Kidney epithelial cell (primary cell): ENCODE data around the gene SPEF1. TPM values are rescaled to one million over a fixed set of nuclear protein-coding genes. Genes with fewer than 3 reads are reported as not detected.

Experiments
- DNase-seq: peaks from one replicate; pipeline ENCODE4 v3.0.0-alpha.2; 2010; ENCODE audit warnings: low read depth
- H3K27me3 ChIP-seq: 2 replicates; pipeline ENCODE4 v1.6.0; 2011; ENCODE audit warnings: low read length; ENCODE audit not compliant: control insufficient read depth, insufficient read depth
- H3K36me3 ChIP-seq: 2 replicates; pipeline ENCODE4 v1.5.1; 2011; ENCODE audit warnings: low read length; ENCODE audit not compliant: control insufficient read depth, insufficient read depth
- H3K4me3 ChIP-seq: 2 replicates; pipeline ENCODE4 v1.5.1; 2011; ENCODE audit warnings: low read depth, mild to moderate bottlenecking, control low read depth, low read length
- CTCF ChIP-seq: IDR thresholded peaks from 2 replicates; pipeline ENCODE4 v1.5.1; 2011; ENCODE audit warnings: mild to moderate bottlenecking, moderate library complexity, low read length, control low read depth, inconsistent platforms; ENCODE audit not compliant: insufficient read depth, poor library complexity, severe bottlenecking
- total RNA-seq: library from RNA; depleted of rRNA; stranded (reverse); fragments of >200 nt; gene quantifications from 2 replicates; pipeline ENCODE4 v1.2.3, GENCODE V29; 2015

Gene SPEF1
- total RNA-seq, 1 donor from 2014 or later: not detected

- H3K36me3 ChIP-seq: no peaks in the 10 kb centered on the region
- TF ChIP-seq CTCF: no peak
- no peaks in the 10 kb centered on the region for H3K27me3 ChIP-seq
- peak overlapping the region; percentile 63 for H3K4me3 ChIP-seq
- DNase-seq: no peak
Measured at GRCh38 chr20:3786126-3786484, 4.9 kb upstream of the SPEF1 start.

- Histone ChIP-seq H3K4me3 (peak overlapping the region; percentile 63), H3K36me3 (no peaks in the 10 kb centered on the region), H3K27me3 (no peaks in the 10 kb centered on the region)
- no peak for TF ChIP-seq CTCF
- no peak for DNase-seq
Measured at GRCh38 chr20:3785240-3786125, 4.2 kb upstream of the SPEF1 start.

GRCh38 chr20:3784863-3785239 lies 3.6 kb upstream of the SPEF1 start:
- H3K4me3 ChIP-seq: no peak overlapping the region
- TF ChIP-seq CTCF: no peak
- no peaks in the 10 kb centered on the region for H3K36me3 ChIP-seq
- no peaks in the 10 kb centered on the region for H3K27me3 ChIP-seq
- DNase-seq: no peak

GRCh38 chr20:3784216-3784853 lies 3.1 kb upstream of the SPEF1 start:
- H3K27me3 ChIP-seq: peaks cover 2% of the 10 kb centered on the region
- no peaks in the 10 kb centered on the region for H3K36me3 ChIP-seq
- no peak overlapping the region for H3K4me3 ChIP-seq
- no peak for TF ChIP-seq CTCF
- no peak for DNase-seq

GRCh38 chr20:3783511-3784195 lies 2.4 kb upstream of the SPEF1 start:
- Histone ChIP-seq H3K4me3 (no peak overlapping the region), H3K36me3 (no peaks in the 10 kb centered on the region)
- no peak for TF ChIP-seq CTCF

More at GRCh38 chr20:3783511-3784195, 2.4 kb upstream of the SPEF1 start:
- no peak for DNase-seq
- H3K27me3 ChIP-seq: peaks cover 9% of the 10 kb centered on the region
